ENCODE results near the gene EIF1.
"Not testable (repeated sequence)": the region's sequence is repeated elsewhere in the genome, so short reads cannot be mapped to it uniquely, and the experiment has no call there.

EIF1 gene

GRCh38 chr17:41656249-41657023, 32.2 kb upstream of the EIF1 start:
- DNase-seq: no peak

- DNase-seq: no peak
Observed at GRCh38 chr17:41657176-41657754, 31.4 kb upstream of the EIF1 start.

GRCh38 chr17:41657936-41658335, 30.7 kb upstream of the EIF1 start:
- DNase-seq: no peak

DNA sequence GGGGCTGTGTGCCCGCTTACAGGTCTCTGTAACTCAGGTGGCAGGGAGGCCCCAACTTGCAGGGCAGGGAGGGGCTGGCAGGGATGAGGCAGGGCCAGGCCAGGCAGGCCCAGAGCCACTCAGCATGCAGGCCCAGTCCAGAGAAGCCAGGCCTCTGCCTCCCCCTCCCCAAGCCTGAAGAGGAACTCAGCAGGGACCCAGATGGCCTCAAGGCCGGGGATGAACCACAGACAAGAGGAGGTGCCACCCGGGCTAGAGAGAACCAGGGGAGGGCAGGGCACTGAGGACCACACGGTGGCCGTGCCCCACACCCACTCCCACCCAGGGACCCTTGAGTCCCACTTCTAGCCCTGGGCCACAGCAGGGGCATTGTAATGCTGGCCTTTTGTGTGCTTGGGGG, 29.8 kb upstream of the EIF1 start:
- no peak for DNase-seq

- DNase-seq: no peak
Observed at GRCh38 chr17:41659427-41660212, 29.1 kb upstream of the EIF1 start.

- DNase-seq: no peak
Observed at GRCh38 chr17:41660221-41660711, 28.4 kb upstream of the EIF1 start.

GRCh38 chr17:41663451-41664171, 25.1 kb upstream of the EIF1 start:
- no peak for DNase-seq

DNA sequence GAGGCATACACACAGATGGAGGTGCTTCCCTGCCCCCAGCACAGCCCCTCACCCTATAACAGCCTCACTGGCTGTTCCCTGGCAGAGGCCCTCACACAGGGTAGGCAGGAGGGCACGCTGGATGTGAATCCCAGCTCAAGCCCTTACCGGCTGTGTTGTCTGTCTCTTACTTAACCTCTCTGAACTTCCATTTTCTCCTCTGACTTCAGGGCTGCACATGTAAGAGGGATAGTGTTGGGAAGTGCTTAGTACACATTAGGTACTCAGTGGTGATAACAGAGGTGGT, 24.6 kb upstream of the EIF1 start:
- no peak for DNase-seq

DNA sequence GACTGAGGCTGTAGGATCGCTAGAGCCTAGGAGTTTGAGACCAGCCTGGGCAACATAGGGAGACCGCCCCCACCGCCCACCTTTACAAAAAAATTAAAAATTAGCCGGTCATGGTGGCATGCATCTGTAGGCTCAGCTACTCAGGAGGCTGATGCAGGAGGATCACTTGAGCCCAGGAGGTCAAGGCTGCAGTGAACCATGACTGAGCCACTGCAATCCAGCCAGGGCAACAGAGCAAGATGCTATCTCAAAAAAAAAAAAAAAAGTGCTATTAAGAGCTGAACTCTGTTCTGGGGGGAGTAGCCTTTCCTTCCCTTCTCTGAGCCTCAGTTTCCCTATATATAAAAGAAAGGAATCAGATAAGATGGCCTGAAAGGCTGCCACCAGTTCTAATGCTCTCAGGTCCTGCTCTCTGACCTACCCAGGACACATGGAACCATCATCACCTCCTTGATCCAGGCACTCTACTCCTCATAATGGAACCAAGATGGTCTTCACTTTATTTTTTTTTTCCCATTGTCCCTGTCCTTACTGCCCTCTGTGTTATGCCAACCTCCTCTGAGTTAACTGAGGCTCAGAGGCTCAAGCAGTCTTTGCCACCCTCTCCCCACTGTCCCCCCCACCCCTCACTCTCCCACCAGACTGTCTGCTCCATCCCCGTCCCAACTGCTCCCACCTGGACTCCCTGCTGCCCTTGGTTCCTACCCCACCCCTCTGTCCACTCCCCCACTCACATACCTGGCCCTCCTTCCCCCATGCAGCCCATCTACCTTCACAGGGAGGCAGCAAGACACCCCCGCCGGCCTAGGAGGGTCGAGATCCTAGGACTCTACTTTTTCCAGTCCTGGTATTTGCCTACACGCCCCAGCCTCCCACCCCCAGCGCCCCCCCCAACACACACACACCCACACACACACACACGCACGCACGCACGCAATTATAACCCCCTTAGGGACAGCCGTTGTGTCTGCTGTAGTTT, 23.8 kb upstream of the EIF1 start:
- no peak for DNase-seq

GRCh38 chr17:41665566-41666236, 23.0 kb upstream of the EIF1 start:
- peak; percentile 91 for DNase-seq

- peak; percentile 54 for DNase-seq
Observed at GRCh38 chr17:41666237-41666641, 22.4 kb upstream of the EIF1 start.

DNA sequence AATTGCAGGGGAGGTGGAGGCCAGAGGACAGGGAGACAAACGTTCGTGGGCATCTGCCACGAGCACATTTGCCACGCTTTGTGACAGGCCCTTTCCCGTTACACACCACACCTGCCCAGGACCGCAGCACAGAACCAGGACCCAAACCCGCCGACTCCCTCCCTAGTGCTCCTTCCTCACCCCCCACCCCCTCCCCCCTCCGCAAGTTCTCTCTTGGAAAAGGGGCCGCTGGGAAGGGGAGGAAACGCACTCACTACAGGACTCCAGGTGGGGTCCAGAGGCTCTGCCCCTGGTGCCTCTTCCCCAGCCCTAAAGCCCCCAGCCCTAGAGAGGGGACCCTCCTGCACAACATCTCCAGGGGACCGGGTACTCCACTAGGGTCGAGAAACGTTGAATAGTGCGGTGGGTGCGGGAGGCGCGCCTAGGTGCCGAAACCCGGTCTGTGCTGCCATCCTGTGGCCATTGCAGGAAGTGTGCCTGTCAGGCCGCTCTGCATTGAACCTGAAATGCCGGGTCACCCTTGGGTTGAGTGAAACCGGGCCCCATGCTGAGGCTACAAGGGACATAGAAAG, 21.9 kb upstream of the EIF1 start:
- peak; percentile 66 for DNase-seq

DNA sequence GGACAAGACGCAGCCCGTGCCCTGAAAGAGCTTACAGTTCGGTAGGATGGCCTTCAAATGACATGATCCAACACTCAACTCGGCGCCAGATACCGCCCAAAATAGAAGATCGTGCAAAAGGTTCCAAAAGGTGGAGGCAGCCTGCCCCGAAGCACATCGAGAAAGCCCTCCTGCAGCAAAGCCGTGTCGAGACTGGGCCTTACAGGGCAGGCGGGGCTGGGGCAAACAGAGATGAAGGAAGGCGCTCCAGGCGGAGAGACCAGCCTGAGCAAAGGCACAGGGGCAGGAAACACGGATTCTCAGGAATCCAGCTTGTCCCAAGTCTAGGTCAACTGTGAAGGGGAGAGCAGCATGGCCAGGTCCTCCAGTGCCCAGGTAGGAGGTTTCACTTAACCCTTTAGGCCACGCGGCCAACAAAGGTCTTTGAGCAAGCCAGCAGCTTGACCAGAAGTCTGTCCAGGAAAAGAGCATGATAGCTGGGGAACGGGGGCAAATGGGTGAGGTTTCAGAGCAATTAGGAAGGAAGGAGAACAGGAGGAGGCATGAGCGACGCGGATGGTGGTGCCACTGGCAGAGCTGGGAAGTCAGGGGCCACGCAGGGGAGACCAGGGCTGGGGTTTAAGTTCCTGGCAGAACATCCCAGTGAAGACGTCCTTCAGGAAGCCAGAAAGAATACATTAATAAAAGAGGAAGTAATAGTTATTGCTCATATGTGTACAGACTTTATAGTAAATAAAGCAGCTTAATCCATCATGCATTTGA, 21.2 kb upstream of the EIF1 start:
- DNase-seq: no peak

- no peak for DNase-seq
Observed at GRCh38 chr17:41672153-41672552, 16.5 kb upstream of the EIF1 start.

GRCh38 chr17:41675157-41676057, 13.3 kb upstream of the EIF1 start:
- not testable (repeated sequence) for DNase-seq

DNA sequence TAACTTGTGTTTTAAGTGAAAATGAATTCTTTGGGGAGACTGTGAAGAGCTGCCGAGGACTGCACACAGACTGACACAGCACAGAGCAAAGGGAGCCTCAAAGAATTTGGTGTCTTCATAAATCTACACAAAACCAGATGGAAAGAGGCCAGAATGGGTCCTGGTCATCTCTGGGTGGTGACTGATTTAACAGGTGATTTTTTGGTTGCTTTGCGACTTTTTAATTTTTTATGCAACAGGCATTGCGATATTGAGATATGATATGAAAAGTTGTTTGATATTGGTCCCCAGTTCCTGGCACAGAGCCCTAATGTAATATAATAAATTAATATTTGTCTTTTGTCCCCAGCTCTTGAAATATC, 12.6 kb upstream of the EIF1 start:
- no peak for DNase-seq

DNA sequence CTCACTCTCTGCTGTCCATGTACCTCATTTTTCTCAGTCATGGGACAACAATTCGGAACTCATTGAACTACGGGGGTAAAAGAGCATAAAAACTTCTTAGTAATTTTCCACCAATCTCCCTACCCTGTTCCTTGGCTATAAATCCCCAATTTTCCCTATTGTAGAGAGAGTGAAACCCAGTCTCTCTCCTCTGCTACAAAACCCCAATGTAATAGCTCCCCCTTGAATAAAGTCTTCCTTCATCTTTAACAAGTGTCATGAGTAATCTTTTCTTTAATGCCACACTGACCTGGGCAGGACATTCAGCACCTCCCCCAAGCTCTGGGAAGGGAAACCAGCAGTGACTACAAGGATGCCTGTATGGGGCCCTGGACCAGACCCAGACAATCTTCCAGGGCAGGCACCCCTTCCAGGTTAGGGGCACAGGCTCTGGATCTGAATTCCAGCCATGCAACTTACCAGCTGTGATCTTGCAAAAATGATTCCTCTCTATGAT, 10.2 kb upstream of the EIF1 start:
- DNase-seq: no peak

DNA sequence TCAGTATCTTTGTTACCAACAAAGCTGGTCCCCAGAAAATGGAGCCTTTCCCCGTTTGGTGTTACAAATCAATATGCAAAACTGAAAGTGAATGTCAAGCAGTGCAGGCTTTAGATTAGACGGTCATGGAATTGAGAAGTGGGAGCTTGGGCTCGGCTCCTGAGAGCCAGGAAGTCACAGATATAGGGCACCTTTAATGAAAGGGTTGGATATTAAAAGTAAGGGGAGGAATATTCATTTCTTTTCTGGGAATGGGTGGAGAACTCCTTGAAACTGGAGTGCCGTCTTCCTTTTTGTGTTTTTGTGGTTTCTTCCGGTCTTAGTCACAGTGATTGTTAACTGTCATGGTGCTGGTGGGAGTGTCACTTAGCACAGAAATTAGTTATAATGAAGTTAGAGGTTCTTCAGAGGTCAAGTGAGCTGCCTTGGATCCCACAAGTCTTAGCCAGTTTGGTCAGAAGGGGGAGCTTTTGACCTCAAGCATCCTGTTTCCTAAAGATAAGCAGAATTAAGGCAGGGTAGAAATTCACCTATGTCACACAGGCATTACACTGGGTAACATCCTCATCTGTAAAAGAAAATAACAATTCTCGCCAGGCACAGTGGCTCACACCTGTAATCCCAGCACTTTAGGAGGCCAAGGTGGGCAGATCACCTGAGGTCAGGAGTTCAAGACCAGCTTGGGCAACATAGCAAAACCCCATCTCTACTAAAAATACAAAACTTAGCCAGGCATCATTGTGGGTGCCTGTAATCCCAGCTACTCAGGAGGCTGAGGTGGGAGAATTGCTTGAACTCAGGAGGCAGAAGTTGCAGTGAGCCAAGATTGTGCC, 9.6 kb upstream of the EIF1 start:
- no peak for DNase-seq

Data from NCI-H510A (cell line).